ENCODE results near the gene SPTBN5. TPM values are rescaled to one million over a fixed set of nuclear protein-coding genes. Genes with fewer than 3 reads are reported as not detected.

The SPTBN5 gene
- total RNA-seq, 1 donor from 2014 or later: 4.2 TPM

DNA sequence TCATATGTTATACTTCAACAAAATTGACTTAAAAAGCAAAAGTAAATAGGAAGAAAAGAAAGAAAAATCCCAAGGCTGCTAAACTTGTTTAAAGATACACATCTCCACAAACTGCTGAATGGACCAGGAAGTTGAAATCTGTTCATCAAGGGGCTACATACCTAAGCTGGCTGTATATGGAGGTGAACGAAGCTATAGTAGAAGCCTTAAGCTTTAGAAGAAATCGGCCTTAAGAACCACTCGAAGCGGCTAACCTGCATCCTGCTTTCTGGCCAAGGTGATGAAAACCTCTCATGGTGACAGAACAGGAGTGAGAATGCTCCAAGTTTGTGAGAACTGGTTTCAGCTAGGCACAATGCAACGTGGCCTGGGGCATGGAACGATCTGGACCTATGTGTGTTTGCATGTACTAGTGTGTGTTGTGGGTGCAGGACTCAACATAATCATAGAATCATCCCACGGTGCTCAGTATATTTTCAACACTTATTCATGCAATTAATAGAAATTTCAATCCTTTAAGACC, 31.3 kb upstream of the SPTBN5 start:
- TF ChIP-seq, protein P1, sequence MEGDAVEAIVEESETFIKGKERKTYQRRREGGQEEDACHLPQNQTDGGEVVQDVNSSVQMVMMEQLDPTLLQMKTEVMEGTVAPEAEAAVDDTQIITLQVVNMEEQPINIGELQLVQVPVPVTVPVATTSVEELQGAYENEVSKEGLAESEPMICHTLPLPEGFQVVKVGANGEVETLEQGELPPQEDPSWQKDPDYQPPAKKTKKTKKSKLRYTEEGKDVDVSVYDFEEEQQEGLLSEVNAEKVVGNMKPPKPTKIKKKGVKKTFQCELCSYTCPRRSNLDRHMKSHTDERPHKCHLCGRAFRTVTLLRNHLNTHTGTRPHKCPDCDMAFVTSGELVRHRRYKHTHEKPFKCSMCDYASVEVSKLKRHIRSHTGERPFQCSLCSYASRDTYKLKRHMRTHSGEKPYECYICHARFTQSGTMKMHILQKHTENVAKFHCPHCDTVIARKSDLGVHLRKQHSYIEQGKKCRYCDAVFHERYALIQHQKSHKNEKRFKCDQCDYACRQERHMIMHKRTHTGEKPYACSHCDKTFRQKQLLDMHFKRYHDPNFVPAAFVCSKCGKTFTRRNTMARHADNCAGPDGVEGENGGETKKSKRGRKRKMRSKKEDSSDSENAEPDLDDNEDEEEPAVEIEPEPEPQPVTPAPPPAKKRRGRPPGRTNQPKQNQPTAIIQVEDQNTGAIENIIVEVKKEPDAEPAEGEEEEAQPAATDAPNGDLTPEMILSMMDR (conservative IDR thresholded peaks at IDR 0.05): no peak
- Mint-ChIP-seq H3K36me3 (peaks cover 11% of the 10 kb centered on the region), H3K27ac (no peak overlapping the region), H3K27me3 (no peaks in the 10 kb centered on the region), H3K4me3 (no peak overlapping the region), H3K9me3 (no peaks in the 10 kb centered on the region), H3K4me1 (ENCODE audit: unreplicated experiment) (peaks cover 64% of the 10 kb centered on the region)
- no peak for DNase-seq (ENCODE audit: extremely low spot score, unreplicated experiment)

DNA sequence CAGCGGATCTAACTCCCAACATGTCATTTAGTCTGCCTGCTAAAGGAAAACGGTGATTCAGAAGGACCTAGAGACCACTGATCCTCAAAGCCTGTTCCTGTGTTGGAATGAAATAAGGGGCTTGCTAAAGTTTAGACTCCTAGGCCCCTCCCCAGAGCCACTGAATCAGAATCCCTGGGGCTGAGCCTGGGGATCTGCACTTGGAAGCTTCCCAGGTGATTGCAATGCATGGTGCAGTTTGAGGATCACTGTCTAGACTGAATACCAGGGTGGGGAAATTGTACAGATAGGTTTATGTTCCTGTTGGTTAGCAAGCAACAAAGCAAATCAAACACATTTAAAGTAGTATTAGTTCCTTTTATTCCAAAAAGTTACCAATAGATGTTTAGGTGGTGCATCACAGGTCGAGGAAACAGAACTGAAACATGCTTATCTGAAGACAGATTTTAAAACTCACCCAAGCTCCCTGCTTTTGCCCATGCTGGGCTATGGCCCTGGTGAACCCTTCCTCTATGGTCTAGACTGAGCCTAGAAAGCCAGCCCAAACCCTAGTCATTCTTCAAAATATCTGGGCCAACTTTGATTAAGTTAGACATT, 29.6 kb upstream of the SPTBN5 start:
- no peak overlapping the region for H3K27ac Mint-ChIP-seq
- DNase-seq (ENCODE audit: extremely low spot score, unreplicated experiment): no peak
- TF ChIP-seq, protein P1 (conservative IDR thresholded peaks at IDR 0.05): no peak
- peaks cover 58% of the 10 kb centered on the region for H3K4me1 Mint-ChIP-seq (ENCODE audit: unreplicated experiment)
- no peaks in the 10 kb centered on the region for H3K9me3 Mint-ChIP-seq
- no peak overlapping the region for H3K4me3 Mint-ChIP-seq
- H3K36me3 Mint-ChIP-seq: peaks cover 11% of the 10 kb centered on the region
- no peaks in the 10 kb centered on the region for H3K27me3 Mint-ChIP-seq

DNA sequence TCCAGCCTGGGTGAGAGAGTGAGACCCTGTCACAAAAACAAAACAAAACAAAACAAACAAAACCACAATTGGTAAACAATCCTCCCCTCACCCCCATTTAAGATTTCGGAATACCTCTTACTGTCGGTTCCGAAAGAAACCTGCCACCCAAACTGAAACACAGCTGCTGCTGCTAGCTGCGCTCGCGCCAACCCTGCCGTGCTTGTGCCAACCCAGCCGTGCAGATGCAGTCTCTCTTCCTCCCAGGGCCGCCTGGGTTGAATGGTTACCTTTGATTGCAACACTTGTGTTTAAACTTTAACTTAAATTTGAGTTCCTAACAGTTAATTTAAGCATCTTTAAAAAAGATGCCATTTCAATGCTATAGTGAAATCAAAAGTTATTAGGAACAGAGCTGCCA, 28.5 kb upstream of the SPTBN5 start:
- H3K9me3 Mint-ChIP-seq: no peaks in the 10 kb centered on the region
- TF ChIP-seq, protein P1 (conservative IDR thresholded peaks at IDR 0.05): no peak
- H3K36me3 Mint-ChIP-seq: peaks cover 20% of the 10 kb centered on the region
- no peak overlapping the region for H3K27ac Mint-ChIP-seq
- DNase-seq (ENCODE audit: extremely low spot score, unreplicated experiment): no peak
- H3K27me3 Mint-ChIP-seq: no peaks in the 10 kb centered on the region
- no peak overlapping the region for H3K4me3 Mint-ChIP-seq
- H3K4me1 Mint-ChIP-seq (ENCODE audit: unreplicated experiment): peaks cover 55% of the 10 kb centered on the region

DNA sequence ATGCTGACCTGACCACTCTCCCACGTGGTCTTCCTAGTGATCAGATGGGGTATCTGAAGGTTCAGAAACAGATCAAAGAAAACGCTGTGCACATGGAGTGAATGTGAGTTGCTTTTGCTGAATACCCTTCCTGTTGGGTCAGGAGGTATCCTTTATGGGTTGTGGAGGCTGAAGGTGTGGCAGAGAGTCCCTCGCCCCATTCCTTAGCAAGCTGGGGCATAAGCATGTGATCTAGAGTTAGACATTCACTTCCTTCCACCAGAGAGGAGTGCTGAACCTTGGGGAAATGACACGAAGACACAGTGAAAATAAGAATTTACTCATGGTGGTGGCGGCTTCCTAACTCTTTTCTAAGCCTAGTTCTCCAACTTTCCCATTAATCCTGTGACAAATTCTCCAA, 27.8 kb upstream of the SPTBN5 start:
- peaks cover 18% of the 10 kb centered on the region for H3K36me3 Mint-ChIP-seq
- H3K27me3 Mint-ChIP-seq: no peaks in the 10 kb centered on the region
- TF ChIP-seq, protein P1 (conservative IDR thresholded peaks at IDR 0.05): no peak
- H3K4me3 Mint-ChIP-seq: peak overlapping the region; percentile 31
- H3K27ac Mint-ChIP-seq: peak overlapping the region; percentile 87
- peaks cover 51% of the 10 kb centered on the region for H3K4me1 Mint-ChIP-seq (ENCODE audit: unreplicated experiment)
- no peak for DNase-seq (ENCODE audit: extremely low spot score, unreplicated experiment)
- no peaks in the 10 kb centered on the region for H3K9me3 Mint-ChIP-seq

- no peak for DNase-seq (ENCODE audit: extremely low spot score, unreplicated experiment)
- Mint-ChIP-seq H3K27ac (peak overlapping the region; percentile 87), H3K4me1 (ENCODE audit: unreplicated experiment) (peaks cover 46% of the 10 kb centered on the region)
Observed at GRCh38 chr15:41921167-41921566, 27.3 kb upstream of the SPTBN5 start.

More at GRCh38 chr15:41921167-41921566, 27.3 kb upstream of the SPTBN5 start:
- H3K4me3 Mint-ChIP-seq: no peak overlapping the region
- H3K27me3 Mint-ChIP-seq: no peaks in the 10 kb centered on the region
- H3K9me3 Mint-ChIP-seq: no peaks in the 10 kb centered on the region
- TF ChIP-seq, protein P1 (conservative IDR thresholded peaks at IDR 0.05): no peak
- H3K36me3 Mint-ChIP-seq: peaks cover 13% of the 10 kb centered on the region
